Calu3 (cell line): ENCODE results near the gene ANKRD1. TPM values are rescaled to one million over a fixed set of nuclear protein-coding genes. Genes with fewer than 3 reads are reported as not detected.
"Not testable (repeated sequence)": the region's sequence is repeated elsewhere in the genome, so short reads cannot be mapped to it uniquely, and the experiment has no call there.

Source experiments
- BruUV-seq: library from RNA; stranded (reverse); fragments of 400-500 nt; replicated peaks from 2 replicates; lab custom pipeline; 2021; lab: Mats Ljungman, UMichigan
- CTCF ChIA-PET: fragments of 300-600 bp; sonication (Branson Sonifier 250); formaldehyde crosslinking; loops from one replicate; lab custom pipeline; 2022; ENCODE audit warnings: antibody characterized with exemption; lab: Charles Lee
- DNase-seq: peaks from one replicate; pipeline ENCODE4 v3.0.0; 2022
- H3K27ac Mint-ChIP-seq: one replicate; pipeline ENCODE4 v1.8.0; 2022; ENCODE audit warnings: mixed read lengths; ENCODE audit not compliant: unreplicated experiment
- H3K27me3 Mint-ChIP-seq: one replicate; pipeline ENCODE4 v1.8.0; 2022; ENCODE audit warnings: mixed read lengths; ENCODE audit not compliant: unreplicated experiment
- H3K36me3 Mint-ChIP-seq: one replicate; pipeline ENCODE4 v1.8.0; 2022; ENCODE audit warnings: mild to moderate bottlenecking, moderate library complexity, mixed read lengths; ENCODE audit not compliant: insufficient read depth, unreplicated experiment
- H3K4me1 Mint-ChIP-seq: one replicate; pipeline ENCODE4 v1.8.0; 2022; ENCODE audit warnings: mild to moderate bottlenecking, low read depth, mixed read lengths; ENCODE audit not compliant: unreplicated experiment
- H3K4me3 Mint-ChIP-seq: one replicate; pipeline ENCODE4 v1.8.0; 2022; ENCODE audit warnings: mild to moderate bottlenecking, low read depth, moderate library complexity, mixed read lengths; ENCODE audit not compliant: unreplicated experiment
- H3K9me3 Mint-ChIP-seq: one replicate; pipeline ENCODE4 v1.8.0; 2022; ENCODE audit warnings: low read depth, mixed read lengths; ENCODE audit not compliant: unreplicated experiment
- intact Hi-C: fragments of 100-400 bp; cut with micrococcal nuclease; formaldehyde crosslinking; loops from one replicate; pipeline ENCODE4 v1.10.0; 2022; ENCODE audit not compliant: unreplicated experiment
- total RNA-seq: library from RNA; stranded (reverse); gene quantifications from 2 replicates; pipeline ENCODE4 v1.2.3, GENCODE V29; 2022
- TF ChIP-seq, protein P1 (sequence below): fragments of 200-600 bp; IDR thresholded peaks from one replicate; pipeline ENCODE4 v1.8.0; 2022; ENCODE audit warnings: antibody characterized with exemption; ENCODE audit not compliant: unreplicated experiment

ANKRD1 gene
- total RNA-seq, 1 experiment from 2014 or later, result 6.2 TPM

DNA sequence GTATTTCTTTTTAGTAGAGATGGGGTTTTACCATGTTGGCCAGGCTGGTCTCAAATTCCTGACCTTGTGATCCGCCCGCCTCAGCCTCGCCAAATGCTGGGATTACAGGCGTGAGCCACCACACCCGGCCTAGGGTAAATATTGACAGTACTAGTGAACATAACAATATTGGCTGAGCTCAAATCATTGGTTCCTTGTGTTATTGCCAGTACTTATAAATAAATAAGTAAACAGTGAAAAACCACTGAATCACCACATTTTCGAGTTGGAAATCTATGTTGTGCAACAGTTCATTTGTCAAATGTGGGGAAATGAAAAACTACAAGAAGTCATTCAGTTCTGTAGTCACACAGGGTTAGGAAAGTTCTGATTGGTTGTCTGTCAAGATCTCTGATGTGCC is 33.3 kb downstream of the ANKRD1 start:
- Mint-ChIP-seq H3K4me1 (no peaks in the 10 kb centered on the region), H3K9me3 (no peaks in the 10 kb centered on the region), H3K27ac (no peak overlapping the region), H3K27me3 (no peaks in the 10 kb centered on the region), H3K36me3 (peaks cover 7% of the 10 kb centered on the region), H3K4me3 (no peak overlapping the region)
- no peak for DNase-seq
- TF ChIP-seq, protein P1, sequence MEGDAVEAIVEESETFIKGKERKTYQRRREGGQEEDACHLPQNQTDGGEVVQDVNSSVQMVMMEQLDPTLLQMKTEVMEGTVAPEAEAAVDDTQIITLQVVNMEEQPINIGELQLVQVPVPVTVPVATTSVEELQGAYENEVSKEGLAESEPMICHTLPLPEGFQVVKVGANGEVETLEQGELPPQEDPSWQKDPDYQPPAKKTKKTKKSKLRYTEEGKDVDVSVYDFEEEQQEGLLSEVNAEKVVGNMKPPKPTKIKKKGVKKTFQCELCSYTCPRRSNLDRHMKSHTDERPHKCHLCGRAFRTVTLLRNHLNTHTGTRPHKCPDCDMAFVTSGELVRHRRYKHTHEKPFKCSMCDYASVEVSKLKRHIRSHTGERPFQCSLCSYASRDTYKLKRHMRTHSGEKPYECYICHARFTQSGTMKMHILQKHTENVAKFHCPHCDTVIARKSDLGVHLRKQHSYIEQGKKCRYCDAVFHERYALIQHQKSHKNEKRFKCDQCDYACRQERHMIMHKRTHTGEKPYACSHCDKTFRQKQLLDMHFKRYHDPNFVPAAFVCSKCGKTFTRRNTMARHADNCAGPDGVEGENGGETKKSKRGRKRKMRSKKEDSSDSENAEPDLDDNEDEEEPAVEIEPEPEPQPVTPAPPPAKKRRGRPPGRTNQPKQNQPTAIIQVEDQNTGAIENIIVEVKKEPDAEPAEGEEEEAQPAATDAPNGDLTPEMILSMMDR, result no peak
- intact Hi-C loops, result loop anchor here (10.0 kb wide), 2 partner anchors 367 to 487 kb away; no protein-coding TSS in a partner anchor
- CTCF ChIA-PET, result no interaction called here
- no TSS peak for BruUV-seq

DNA sequence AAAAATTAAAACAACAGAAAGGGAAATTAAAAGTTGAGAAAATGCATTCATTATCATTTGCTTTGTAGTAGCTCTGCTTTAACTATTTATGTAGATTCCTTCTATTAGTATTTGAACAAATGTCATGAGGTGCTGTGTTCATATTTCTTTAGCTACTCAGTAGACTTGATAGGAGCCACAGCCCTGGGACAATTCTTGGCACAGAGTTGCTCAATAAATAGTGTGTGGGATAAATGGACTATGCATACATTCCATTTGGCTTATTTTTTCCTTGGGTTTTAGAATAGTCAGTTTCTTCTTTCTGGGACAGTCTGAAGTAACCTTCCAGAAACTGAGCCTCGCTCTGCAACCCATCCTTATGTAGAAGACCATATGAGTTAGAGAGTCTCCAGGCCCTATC is 35.7 kb downstream of the ANKRD1 start:
- CTCF ChIA-PET, result no interaction called here
- H3K36me3 Mint-ChIP-seq, result peaks cover 10% of the 10 kb centered on the region

DNA sequence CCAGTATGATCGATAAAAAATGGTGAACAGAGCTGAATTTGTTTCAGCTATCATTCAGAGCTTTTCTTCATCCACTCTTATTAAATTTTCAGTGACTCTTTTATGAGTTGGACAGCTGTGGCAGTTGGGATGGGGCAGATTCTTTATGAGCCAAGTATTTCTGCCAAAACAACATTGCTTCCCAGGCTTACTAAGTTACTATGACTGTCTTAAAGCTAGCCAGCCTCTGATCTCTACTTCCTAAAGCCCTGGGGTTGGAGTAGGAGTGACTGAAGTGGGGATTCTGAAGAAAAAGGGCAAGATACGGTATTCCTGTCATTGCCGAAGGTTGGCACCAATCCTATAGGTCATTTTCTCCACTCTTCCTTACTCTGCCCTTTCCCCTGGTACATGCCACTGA is 36.5 kb downstream of the ANKRD1 start:
- intact Hi-C loops, result loop anchor here (10.0 kb wide), 2 partner anchors 370 to 490 kb away; no protein-coding TSS in a partner anchor
- CTCF ChIA-PET, result no interaction called here
- Mint-ChIP-seq H3K9me3 (no peaks in the 10 kb centered on the region), H3K36me3 (peaks cover 10% of the 10 kb centered on the region), H3K27me3 (no peaks in the 10 kb centered on the region), H3K27ac (no peak overlapping the region), H3K4me1 (no peaks in the 10 kb centered on the region), H3K4me3 (no peak overlapping the region)
- TF ChIP-seq, protein P1, result no peak
- BruUV-seq, result no TSS peak
- no peak for DNase-seq

More for the DNA sequence above, 35.7 kb downstream of the ANKRD1 start:
- TF ChIP-seq, protein P1, result no peak
- no peaks in the 10 kb centered on the region for H3K9me3 Mint-ChIP-seq
- intact Hi-C loops, result loop anchor here (10.0 kb wide), 2 partner anchors 370 to 490 kb away; no protein-coding TSS in a partner anchor
- no peak for DNase-seq
- no peaks in the 10 kb centered on the region for H3K4me1 Mint-ChIP-seq
- no peak overlapping the region for H3K27ac Mint-ChIP-seq
- no peaks in the 10 kb centered on the region for H3K27me3 Mint-ChIP-seq
- BruUV-seq, result no TSS peak
- no peak overlapping the region for H3K4me3 Mint-ChIP-seq

DNA sequence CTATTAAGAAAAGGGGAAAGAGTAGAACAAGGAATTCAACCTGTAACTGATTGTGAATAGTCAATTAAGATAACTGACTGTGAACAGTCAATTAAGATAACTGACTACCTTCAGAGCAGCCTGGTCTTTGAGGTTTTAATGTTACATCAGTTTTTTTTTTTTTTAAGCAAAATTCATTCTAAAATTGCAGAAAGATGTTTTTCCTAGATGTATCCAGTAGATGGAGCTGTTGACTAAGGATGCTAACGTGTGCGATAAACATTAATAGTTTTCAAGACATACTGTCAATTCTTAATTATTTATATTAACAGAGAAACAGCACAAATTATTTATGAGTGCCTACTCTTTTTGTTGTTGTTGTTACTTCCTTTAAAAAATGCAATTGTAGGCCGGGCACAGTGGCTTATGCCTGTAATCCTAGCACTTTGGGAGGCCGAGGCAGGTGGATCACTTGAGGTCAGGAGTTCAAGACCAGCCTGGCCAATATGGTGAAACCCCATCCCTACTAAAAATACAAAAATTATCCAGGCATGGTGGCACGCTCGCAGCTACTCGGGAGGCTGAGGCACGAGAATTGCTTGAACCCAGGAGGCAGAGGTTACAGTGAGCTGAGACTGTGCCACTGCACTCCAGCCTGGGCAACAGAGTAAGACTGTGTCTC is 40.7 kb downstream of the ANKRD1 start:
- intact Hi-C loops, result loop anchor here (10.0 kb wide), 2 partner anchors 375 to 495 kb away; no protein-coding TSS in a partner anchor

More for the DNA sequence above, 40.7 kb downstream of the ANKRD1 start:
- not testable (repeated sequence) for H3K4me1 Mint-ChIP-seq, BruUV-seq, H3K9me3 Mint-ChIP-seq, H3K36me3 Mint-ChIP-seq, H3K27ac Mint-ChIP-seq, H3K4me3 Mint-ChIP-seq, DNase-seq, H3K27me3 Mint-ChIP-seq
- CTCF ChIA-PET, result interaction anchor here (0.6 to 1.1 kb wide), 3 partner anchors 31 to 371 kb away, joined by 3 to 4 read pairs (median 3); no protein-coding TSS in a partner anchor
- TF ChIP-seq, protein P1, result peak; percentile 28
